Keratinocyte (primary cell): ENCODE measurements around the gene SOD1. TPM values are rescaled to one million over a fixed set of nuclear protein-coding genes. Genes with fewer than 3 reads are reported as not detected.

Experiments used
- DNase-seq: peaks from one replicate; pipeline ENCODE4 v3.0.0-alpha.2; 2011; ENCODE audit warnings: low read depth, missing footprints, low spot score
- FAIRE-seq: peaks from 2 replicates; lab custom pipeline; 2011; peaks lifted over from hg19 to GRCh38; lab: Jason Lieb, UNC
- H2AFZ ChIP-seq: 2 replicates; pipeline ENCODE4 v1.6.0; 2012; ENCODE audit warnings: low read length, control low read depth, inconsistent platforms; ENCODE audit not compliant: control insufficient read depth
- H3K27ac ChIP-seq: 2 replicates; pipeline ENCODE4 v1.5.1; 2011; ENCODE audit warnings: low read length; ENCODE audit not compliant: control insufficient read depth, insufficient read depth
- H3K27me3 ChIP-seq: 3 replicates; pipeline ENCODE4 v1.6.0; 2011; ENCODE audit warnings: low read length; ENCODE audit not compliant: control insufficient read depth, insufficient read depth; ENCODE audit errors: extremely low read depth
- H3K36me3 ChIP-seq, 2 experiments: 2 replicates in 1 of 2; 3 replicates in 1 of 2; pipeline ENCODE4 v1.5.1; 2011; ENCODE audit warnings: low read length in 2 of 2, mild to moderate bottlenecking in 1 of 2; ENCODE audit not compliant: control insufficient read depth in 2 of 2, insufficient read depth in 2 of 2; ENCODE audit errors: extremely low read depth in 1 of 2
- H3K4me1 ChIP-seq: 3 replicates; pipeline ENCODE4 v1.5.1; 2011; ENCODE audit warnings: low read length; ENCODE audit not compliant: control insufficient read depth, insufficient read depth; ENCODE audit errors: extremely low read depth
- H3K4me2 ChIP-seq: 3 replicates; pipeline ENCODE4 v1.6.0; 2011; ENCODE audit warnings: low read depth, low read length; ENCODE audit not compliant: control insufficient read depth, insufficient read depth; ENCODE audit errors: extremely low read depth
- H3K4me3 ChIP-seq, 3 experiments: fragments of 200-600 bp in 1 of 3; sonication (generic) in 1 of 3; 2 replicates in 2 of 3; 3 replicates in 1 of 3; pipeline ENCODE4 v1.5.1; 2011 to 2016; ENCODE audit warnings: low read length in 3 of 3, mild to moderate bottlenecking in 3 of 3, control low read depth in 2 of 3, inconsistent platforms in 1 of 3, low read depth in 1 of 3, mixed read lengths in 1 of 3, mixed run types in 1 of 3, moderate library complexity in 1 of 3; ENCODE audit not compliant: control insufficient read depth in 2 of 3, insufficient read depth in 2 of 3; ENCODE audit errors: extremely low read depth in 1 of 3
- H3K79me2 ChIP-seq: 2 replicates; pipeline ENCODE4 v1.6.0; 2012; ENCODE audit warnings: low read length; ENCODE audit not compliant: control insufficient read depth, insufficient read depth
- H3K9ac ChIP-seq: 3 replicates; pipeline ENCODE4 v1.6.0; 2011; ENCODE audit warnings: low read length; ENCODE audit not compliant: control insufficient read depth, insufficient read depth; ENCODE audit errors: extremely low read depth
- H3K9me1 ChIP-seq: 3 replicates; pipeline ENCODE4 v1.6.0; 2011; ENCODE audit warnings: low read length; ENCODE audit not compliant: control insufficient read depth, insufficient read depth; ENCODE audit errors: extremely low read depth
- H3K9me3 ChIP-seq: 2 replicates; pipeline ENCODE4 v1.5.1; 2012; ENCODE audit warnings: low read depth, low read length; ENCODE audit not compliant: control insufficient read depth
- H4K20me1 ChIP-seq: 3 replicates; pipeline ENCODE4 v1.6.0; 2011; ENCODE audit warnings: low read length; ENCODE audit not compliant: control insufficient read depth, insufficient read depth; ENCODE audit errors: extremely low read depth
- CTCF ChIP-seq, 3 experiments: IDR thresholded peaks in 1 of 3; conservative IDR thresholded peaks in 1 of 3; optimal IDR thresholded peaks in 1 of 3; 2 replicates in 2 of 3; 3 replicates in 1 of 3; pipeline versions ENCODE3 to v1.5.1; 2011; ENCODE audit warnings: low read length in 3 of 3, mild to moderate bottlenecking in 3 of 3, moderate library complexity in 2 of 3, control low read depth in 1 of 3, inconsistent platforms in 1 of 3; ENCODE audit not compliant: insufficient read depth in 2 of 3; ENCODE audit errors: extremely low read depth in 1 of 3
- EZH2 ChIP-seq: IDR thresholded peaks from one replicate; pipeline ENCODE4 v1.6.1; 2012; ENCODE audit warnings: inconsistent platforms, mild to moderate bottlenecking, low read length, moderate library complexity
- dilution Hi-C: fragments of 300-500 bp; cut with MboI; formaldehyde crosslinking; loops from one replicate; pipeline ENCODE4 v1.7.0; 2020; ENCODE audit warnings: low sequenced_read_pairs; ENCODE audit not compliant: extremely low pct_ligation_motif_present
- polyA plus RNA-seq, 5 experiments: library from polyadenylated mRNA; depleted of rRNA in 3 of 5; stranded (reverse) in 3 of 5; stranded (forward) in 1 of 5; unstranded in 1 of 5; fragments of >200 nt; gene quantifications; 1 replicate in 1 of 5; 2 replicates in 3 of 5; 3 replicates in 1 of 5; pipeline versions ENCODE4 v1.2.1 to v1.2.3, GENCODE V29; 2011 to 2012; ENCODE audit warnings: missing spikeins in 2 of 5, low read depth in 1 of 5, low replicate concordance in 1 of 5

The SOD1 gene
- polyA plus RNA-seq, 1 donor (not counting 4 experiments of a cell fraction or from before 2014, with no cell fraction given): 426 TPM

DNA sequence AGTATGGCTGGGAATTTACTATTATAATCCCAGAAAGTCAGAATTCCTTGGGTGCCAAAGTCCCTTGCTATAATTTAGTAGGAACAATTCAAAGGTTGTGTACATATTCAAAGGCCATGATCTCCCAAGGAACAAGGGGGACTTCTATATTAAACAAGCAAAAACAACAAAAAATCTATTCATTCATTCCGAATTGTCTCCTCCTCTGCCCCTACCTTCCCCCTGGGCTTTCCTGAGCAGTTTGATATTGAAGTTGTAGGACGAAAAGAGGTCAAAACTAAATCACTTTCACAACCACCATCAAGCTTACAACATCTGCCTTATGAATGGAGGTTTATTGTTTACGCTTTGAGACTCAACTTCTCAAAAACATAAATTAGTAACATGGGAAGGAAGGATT lies 35.3 kb upstream of the SOD1 start:
- Histone ChIP-seq H3K27me3 (no peaks in the 10 kb centered on the region), H2AFZ (no peak overlapping the region), H3K4me1 (no peaks in the 10 kb centered on the region), H3K9me1 (no peaks in the 10 kb centered on the region), H4K20me1 (no peaks in the 10 kb centered on the region), H3K4me2 (no peak overlapping the region), H3K4me3 (no peak overlapping the region), H3K36me3 (no peaks in the 10 kb centered on the region), H3K27ac (no peak overlapping the region), H3K9ac (no peak overlapping the region), H3K9me3 (no peaks in the 10 kb centered on the region), H3K79me2 (no peaks in the 10 kb centered on the region)
- DNase-seq (no peak), FAIRE-seq (no peak)
- dilution Hi-C loops: no loop called here
- TF ChIP-seq CTCF (optimal IDR thresholded peaks at IDR 0.05 in 1 of 3, IDR thresholded peaks at IDR 0.05 in 1 of 3, conservative IDR thresholded peaks at IDR 0.05 in 1 of 3; ENCODE audit: extremely low read depth in 1 of 3, insufficient read depth in 2 of 3, low read length in 3 of 3) (no peak), EZH2 (no peak)

- Histone ChIP-seq H3K27me3 (no peaks in the 10 kb centered on the region), H4K20me1 (no peaks in the 10 kb centered on the region), H3K9ac (no peak overlapping the region), H3K79me2 (no peaks in the 10 kb centered on the region), H3K27ac (no peak overlapping the region), H3K9me1 (no peaks in the 10 kb centered on the region), H3K4me1 (peaks cover 8% of the 10 kb centered on the region), H3K36me3 (no peaks in the 10 kb centered on the region), H3K4me2 (no peak overlapping the region), H3K9me3 (no peaks in the 10 kb centered on the region), H2AFZ (no peak overlapping the region), H3K4me3 (no peak overlapping the region)
- dilution Hi-C loops: no loop called here
- FAIRE-seq (no peak), DNase-seq (no peak)
- TF ChIP-seq EZH2 (no peak), CTCF (optimal IDR thresholded peaks at IDR 0.05 in 1 of 3, IDR thresholded peaks at IDR 0.05 in 1 of 3, conservative IDR thresholded peaks at IDR 0.05 in 1 of 3; ENCODE audit: extremely low read depth in 1 of 3, insufficient read depth in 2 of 3, low read length in 3 of 3) (no peak)
These were observed 34.5 kb upstream of the SOD1 start for GRCh38 chr21:31624961-31625491.
